ENCODE data around the gene FGF18.
"Not testable (repeated sequence)": the region's sequence is repeated elsewhere in the genome, so short reads cannot be mapped to it uniquely, and the experiment has no call there.

DNA sequence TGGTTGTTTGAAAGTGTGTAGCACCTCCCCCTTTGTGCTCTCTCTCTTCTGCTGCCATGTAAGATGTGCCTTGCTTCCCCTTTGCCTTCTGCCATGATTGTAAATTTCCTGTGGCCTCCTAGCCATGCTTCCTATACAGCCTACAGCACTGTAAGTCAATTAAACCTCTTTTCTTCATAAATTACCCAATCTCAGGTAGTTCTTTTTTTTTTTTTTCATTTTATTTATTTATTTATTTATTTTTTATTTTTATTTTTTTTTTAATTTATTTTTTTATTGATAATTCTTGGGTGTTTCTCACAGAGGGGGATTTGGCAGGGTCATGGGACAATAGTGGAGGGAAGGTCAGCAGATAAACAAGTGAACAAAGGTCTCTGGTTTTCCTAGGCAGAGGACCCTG lies 16.7 kb upstream of the FGF18 start:
- TF ChIP-seq, protein P1, sequence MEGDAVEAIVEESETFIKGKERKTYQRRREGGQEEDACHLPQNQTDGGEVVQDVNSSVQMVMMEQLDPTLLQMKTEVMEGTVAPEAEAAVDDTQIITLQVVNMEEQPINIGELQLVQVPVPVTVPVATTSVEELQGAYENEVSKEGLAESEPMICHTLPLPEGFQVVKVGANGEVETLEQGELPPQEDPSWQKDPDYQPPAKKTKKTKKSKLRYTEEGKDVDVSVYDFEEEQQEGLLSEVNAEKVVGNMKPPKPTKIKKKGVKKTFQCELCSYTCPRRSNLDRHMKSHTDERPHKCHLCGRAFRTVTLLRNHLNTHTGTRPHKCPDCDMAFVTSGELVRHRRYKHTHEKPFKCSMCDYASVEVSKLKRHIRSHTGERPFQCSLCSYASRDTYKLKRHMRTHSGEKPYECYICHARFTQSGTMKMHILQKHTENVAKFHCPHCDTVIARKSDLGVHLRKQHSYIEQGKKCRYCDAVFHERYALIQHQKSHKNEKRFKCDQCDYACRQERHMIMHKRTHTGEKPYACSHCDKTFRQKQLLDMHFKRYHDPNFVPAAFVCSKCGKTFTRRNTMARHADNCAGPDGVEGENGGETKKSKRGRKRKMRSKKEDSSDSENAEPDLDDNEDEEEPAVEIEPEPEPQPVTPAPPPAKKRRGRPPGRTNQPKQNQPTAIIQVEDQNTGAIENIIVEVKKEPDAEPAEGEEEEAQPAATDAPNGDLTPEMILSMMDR (IDR thresholded peaks at IDR 0.05 in 4 of 5, conservative IDR thresholded peaks at IDR 0.05 in 1 of 5) = not testable (repeated sequence)
- TF ChIP-seq POLR2A (IDR thresholded peaks at IDR 0.05) = not testable (repeated sequence)

Data from gastrocnemius medialis (tissue), 4 donors.